ENCODE measurements around the gene DEXI. TPM values are rescaled to one million over a fixed set of nuclear protein-coding genes. Genes with fewer than 3 reads are reported as not detected.
"Not testable (repeated sequence)": the region's sequence is repeated elsewhere in the genome, so short reads cannot be mapped to it uniquely, and the experiment has no call there.

DEXI gene
- total RNA-seq, 2 donors from 2014 or later, result 23.8 to 29.5 TPM

DNA sequence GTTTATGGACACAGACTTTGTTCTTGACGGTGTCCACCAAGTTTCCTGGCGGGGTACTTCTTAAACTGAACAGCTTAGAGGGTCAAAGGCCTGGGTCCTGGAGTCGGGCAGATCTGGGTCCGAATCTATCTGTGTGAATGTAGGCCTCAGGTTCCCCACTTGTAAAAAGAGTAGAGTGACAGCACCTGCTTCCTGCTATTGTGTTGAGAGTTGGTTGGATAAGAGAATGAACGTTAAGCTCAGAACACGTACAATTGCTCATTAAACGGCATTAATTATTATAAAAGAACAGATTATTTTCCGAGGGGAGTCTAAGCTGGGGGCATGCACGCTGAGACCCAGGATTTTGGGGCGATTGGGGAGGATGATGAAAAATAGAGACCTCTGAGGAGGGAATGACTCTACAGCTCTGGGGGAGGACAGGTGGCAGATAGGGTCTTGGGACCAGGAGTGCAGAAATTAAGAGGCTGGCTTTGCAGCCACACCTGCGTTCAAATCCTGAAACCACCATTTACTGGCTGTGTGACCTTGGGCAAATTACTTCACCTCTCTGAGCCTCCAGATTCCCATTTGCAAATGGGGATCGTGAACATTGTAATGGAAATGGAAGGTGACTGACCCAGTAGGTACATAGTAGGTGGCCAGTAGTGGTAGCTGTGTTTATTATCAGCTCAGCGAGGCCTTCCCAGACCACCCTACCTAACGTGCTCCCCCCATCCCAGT is 3.0 kb upstream of the DEXI start:
- Histone ChIP-seq H3K4me3 (peak overlapping the region; percentile 93), H3K9ac (ENCODE audit: low read depth in 2 of 2, low read length in 2 of 2) (peak overlapping the region; percentile 66 to 84), H3K9me3 (no peaks in the 10 kb centered on the region), H3K27me3 (no peaks in the 10 kb centered on the region), H3K4me1 (peaks cover 5% of the 10 kb centered on the region), H3K36me3 (no peaks in the 10 kb centered on the region), H3K27ac (no peak overlapping the region)
- DNase-seq, result no peak
- intact Hi-C loops (cut with DNase I), result no loop called here
- TF ChIP-seq, protein P1, sequence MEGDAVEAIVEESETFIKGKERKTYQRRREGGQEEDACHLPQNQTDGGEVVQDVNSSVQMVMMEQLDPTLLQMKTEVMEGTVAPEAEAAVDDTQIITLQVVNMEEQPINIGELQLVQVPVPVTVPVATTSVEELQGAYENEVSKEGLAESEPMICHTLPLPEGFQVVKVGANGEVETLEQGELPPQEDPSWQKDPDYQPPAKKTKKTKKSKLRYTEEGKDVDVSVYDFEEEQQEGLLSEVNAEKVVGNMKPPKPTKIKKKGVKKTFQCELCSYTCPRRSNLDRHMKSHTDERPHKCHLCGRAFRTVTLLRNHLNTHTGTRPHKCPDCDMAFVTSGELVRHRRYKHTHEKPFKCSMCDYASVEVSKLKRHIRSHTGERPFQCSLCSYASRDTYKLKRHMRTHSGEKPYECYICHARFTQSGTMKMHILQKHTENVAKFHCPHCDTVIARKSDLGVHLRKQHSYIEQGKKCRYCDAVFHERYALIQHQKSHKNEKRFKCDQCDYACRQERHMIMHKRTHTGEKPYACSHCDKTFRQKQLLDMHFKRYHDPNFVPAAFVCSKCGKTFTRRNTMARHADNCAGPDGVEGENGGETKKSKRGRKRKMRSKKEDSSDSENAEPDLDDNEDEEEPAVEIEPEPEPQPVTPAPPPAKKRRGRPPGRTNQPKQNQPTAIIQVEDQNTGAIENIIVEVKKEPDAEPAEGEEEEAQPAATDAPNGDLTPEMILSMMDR (IDR thresholded peaks at IDR 0.05), result no peak

DNA sequence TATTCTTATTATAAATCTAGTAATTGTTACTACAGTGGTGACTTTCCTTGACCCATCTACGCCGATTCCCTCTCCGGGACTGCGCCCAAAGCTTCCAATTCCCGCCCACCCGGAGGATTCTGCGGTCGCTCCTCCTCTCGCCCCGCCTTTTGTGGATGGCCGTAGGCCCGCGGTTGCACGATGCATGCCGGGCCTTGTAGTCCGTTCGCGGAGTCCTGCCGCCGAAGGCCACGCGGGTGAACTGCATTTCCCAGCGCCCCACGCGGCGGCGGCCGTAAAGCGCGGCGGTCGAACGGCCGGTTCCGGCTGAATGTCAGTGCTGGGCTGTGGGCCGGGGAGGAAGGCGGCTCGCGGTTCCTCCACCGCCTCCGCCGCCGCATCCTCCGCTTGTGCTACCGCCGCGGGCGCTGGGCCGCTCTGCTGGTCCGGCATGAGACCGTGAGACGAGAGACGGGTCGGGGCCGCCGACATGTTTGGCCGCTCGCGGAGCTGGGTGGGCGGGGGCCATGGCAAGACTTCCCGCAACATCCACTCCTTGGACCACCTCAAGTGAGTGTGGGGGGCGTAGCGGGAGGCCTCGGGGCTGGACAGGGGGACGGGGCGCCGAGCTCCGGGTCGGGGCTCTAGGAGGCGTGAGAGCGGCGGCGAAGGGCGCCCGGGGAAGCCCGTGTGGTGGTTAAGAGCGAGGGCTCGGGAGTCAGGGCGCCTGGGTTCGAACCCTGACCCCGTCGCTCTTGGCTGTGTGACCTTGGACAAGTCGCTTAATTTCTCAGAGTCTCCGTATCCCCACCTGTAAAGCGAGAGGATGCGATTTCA is 2.2 kb upstream of the DEXI start, which contains the start of gene CLEC16A:
TSS of gene CLEC16A (plus strand) at position 316 of the 816 bp plus-strand sequence. CDS start at position 470, 154 bp downstream.
- TF ChIP-seq, protein P1 (IDR thresholded peaks at IDR 0.05), result no peak
- peak; percentile 98 for DNase-seq

DNA sequence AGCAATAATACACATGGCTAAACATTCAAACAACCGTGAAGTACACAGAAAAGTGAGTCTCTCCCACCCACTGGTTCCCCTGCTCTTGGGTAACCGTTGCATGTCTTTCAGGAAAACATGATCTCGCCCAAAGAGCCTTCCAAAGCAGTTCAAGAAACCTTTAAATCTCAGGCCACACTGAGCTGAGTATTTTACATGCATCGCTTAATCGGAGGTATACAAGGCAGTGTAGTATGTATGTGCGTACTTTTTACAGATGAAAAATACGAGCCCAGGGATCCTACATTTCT is 741 bp upstream of the DEXI start:
- no peak overlapping the region for H3K4me3 ChIP-seq

More for the DNA sequence above, 2.2 kb upstream of the DEXI start, which contains the start of gene CLEC16A:
- intact Hi-C loops (cut with DNase I), result no loop called here
- peaks cover 11% of the 10 kb centered on the region for H3K4me1 ChIP-seq
- H3K4me3 ChIP-seq, result peak within 1 kb of the TSS; percentile 93
- H3K9ac ChIP-seq (ENCODE audit: low read depth in 2 of 2, low read length in 2 of 2), result peak within 1 kb of the TSS; percentile 66 to 84
- H3K36me3 ChIP-seq, result no peaks in the 10 kb centered on the region
- no peaks in the 10 kb centered on the region for H3K27me3 ChIP-seq
- peak within 1 kb of the TSS; percentile 56 for H3K27ac ChIP-seq
- H3K9me3 ChIP-seq, result no peaks in the 10 kb centered on the region

DNA sequence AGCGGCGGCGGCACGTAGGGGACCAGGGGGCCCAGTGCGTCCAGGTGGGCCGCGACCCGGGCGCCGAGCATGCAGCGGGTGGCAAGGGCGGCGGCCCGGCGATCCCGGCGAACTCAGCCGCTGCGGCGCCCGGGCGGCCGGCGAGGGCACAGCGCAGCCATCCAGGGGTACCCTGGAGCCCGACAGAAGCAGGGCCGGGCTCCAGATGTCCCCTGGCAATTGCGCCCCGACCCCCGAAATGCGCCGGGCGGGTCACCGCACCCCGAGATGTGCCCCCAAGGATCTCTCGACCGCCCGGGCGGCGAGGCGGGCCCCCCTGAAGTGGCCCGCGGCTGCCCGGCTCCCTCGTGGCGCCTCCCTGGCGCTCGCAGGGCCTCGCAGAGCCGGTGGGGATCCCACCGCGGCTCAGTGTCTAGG is 325 bp downstream of the DEXI start:
- Histone ChIP-seq H3K9ac (ENCODE audit: low read depth in 2 of 2, low read length in 2 of 2) (peak overlapping the region in 1 of 2 donors; percentile 80), H3K4me3 (peak overlapping the region; percentile 79), H3K4me1 (peaks cover 35% of the 10 kb centered on the region), H3K27ac (peak overlapping the region; percentile 14)
- H3K36me3 ChIP-seq; H3K9me3 ChIP-seq; H3K27me3 ChIP-seq; intact Hi-C loops (cut with DNase I); DNase-seq: not testable (repeated sequence)

More for the DNA sequence above, 741 bp upstream of the DEXI start:
- Histone ChIP-seq H3K36me3 (no peaks in the 10 kb centered on the region), H3K4me1 (peaks cover 25% of the 10 kb centered on the region), H3K27ac (no peak overlapping the region), H3K9me3 (no peaks in the 10 kb centered on the region), H3K9ac (ENCODE audit: low read depth in 2 of 2, low read length in 2 of 2) (peak overlapping the region in 1 of 2 donors; percentile 71), H3K27me3 (no peaks in the 10 kb centered on the region)
- intact Hi-C loops (cut with DNase I), result no loop called here
- TF ChIP-seq, protein P1 (IDR thresholded peaks at IDR 0.05), result no peak
- no peak for DNase-seq

DNA sequence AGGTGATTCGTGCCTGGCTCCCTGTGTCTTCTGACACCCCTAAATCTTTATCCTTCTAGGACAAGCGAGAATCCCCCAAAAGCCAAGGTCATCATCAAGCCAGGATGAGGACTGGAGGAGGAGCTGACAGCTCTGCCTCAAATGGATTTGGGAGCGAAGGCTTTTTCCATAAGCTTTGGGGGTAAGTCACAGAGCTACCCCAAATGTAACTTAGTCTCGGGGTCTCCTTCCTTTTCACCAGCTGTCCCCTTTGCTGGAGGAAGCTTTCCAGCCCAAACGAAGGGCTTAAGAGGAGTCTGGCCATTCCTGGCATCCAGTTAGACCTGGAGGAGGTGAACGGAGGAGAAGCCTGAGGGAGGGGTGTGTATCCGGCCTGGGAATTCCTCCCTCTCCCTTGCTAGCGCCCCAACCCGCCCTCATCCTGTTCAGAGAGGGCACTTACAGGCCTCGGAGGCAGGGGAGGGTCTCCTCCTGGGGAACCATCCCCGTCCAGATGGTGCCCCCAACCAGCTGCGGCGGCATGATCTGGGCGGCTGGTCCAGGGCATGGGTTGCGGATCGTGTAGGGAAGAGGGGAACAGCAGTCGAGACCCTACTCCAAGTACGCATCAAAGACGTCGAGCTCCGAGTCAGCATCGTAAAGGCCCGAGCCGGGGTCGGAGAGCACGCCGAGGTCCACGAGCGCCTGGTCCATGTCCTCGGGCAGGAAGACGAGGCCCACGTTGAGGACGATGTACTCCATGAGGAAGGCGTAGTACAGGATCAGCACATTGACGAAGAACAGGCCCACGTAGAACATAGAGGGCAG is 938 bp downstream of the DEXI start:
- Histone ChIP-seq H3K27me3 (no peaks in the 10 kb centered on the region), H3K9ac (ENCODE audit: low read depth in 2 of 2, low read length in 2 of 2) (peak overlapping the region; percentile 56 to 82), H3K9me3 (no peaks in the 10 kb centered on the region), H3K27ac (peak overlapping the region; percentile 39), H3K4me3 (peak overlapping the region; percentile 79), H3K36me3 (no peaks in the 10 kb centered on the region), H3K4me1 (peaks cover 40% of the 10 kb centered on the region)
- TF ChIP-seq, protein P1 (IDR thresholded peaks at IDR 0.05), result no peak
- intact Hi-C loops (cut with DNase I), result no loop called here
- peak; percentile 48 for DNase-seq

All from colonic mucosa (tissue), 4 donors.